HG02798 (cell line): Measurements from ENCODE around the gene IL17RB.

ENCODE experiments used
- ATAC-seq: cut with Tn5 transposase; IDR thresholded peaks from one replicate; pipeline ENCODE4 v1.9.1; 2021; ENCODE audit warnings: mild to moderate bottlenecking; ENCODE audit not compliant: unreplicated experiment, poor library complexity

The IL17RB gene

DNA sequence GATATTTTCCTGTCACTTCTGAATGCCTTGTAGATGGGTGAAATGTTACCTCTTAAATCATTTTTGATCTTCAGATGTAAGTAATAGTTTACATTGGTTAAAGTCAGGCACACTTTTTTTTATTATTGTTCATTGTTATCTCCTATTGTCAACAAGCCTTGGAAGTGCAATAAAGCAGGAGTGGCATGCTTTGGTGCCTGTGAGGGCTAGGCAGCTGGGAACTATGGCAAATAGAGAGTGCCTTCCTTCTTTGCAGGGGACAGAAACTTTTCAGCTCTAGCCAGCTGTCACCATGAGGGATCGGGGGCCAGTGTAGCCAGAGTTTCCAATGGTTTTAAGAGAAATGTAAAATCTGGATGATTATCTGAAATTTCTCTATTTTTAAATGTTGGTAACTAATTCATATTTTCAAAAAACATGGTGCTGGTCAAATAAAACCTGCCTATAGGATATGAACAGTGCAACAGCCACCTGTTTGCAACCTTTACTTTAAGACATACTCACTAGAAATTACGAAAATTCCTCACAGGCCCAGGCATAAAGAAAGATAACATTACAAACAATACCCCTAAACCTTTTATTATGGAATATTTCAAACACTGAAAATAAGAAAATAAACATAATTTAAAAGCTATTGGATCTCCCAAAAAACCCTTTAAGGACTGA lies 54.4 kb downstream of the IL17RB start:
- ATAC-seq: no peak

DNA sequence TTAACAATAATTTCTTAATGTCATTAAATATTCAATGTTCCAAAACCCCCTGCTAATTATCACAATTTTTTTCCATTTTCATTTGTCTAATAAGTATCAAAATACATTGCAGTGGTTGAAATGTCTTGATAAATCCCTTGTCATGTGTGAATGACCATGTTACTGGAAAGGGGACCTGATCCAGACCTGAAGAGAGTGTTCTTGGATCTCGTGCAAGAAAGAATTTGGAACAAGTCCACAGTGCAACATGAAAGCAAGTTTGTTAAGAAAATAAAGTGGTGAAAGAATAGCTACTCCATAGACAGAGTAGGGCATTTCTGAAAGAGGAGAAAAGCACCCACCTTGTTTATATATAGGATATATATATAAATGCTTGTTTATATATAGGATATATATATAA lies 55.7 kb downstream of the IL17RB start:
- no peak for ATAC-seq

DNA sequence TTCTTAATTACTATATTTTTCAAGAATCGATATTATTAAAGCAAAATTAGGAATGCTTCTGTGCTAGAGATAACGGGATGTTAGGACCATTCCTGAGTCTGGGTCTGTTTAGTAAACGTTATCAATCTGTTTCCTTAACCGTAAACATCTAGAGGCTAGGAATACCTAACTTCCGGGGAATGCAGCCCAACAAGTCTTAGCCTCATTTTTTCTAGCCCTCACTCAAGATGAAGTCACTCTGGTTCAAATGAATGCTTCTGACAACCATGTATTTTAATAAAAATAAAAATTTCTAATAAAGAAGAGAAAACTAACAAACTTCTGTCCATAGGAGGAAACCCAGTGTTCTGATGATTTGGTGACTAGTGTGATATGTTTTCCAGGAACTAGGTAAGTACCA lies 56.3 kb downstream of the IL17RB start:
- ATAC-seq: no peak

- no peak for ATAC-seq
Observed at GRCh38 chr3:53913401-53913800, 67.0 kb downstream of the IL17RB start.
